Caco-2 (cell line): ENCODE data around the gene RSF1. TPM values are rescaled to one million over a fixed set of nuclear protein-coding genes. Genes with fewer than 3 reads are reported as not detected.
A peak's percentile ranks its signal among the peaks of the same experiment; 100 is the strongest.

Experiments
- BruUV-seq: library from RNA; stranded (reverse); fragments of 400-500 nt; replicated peaks from 2 replicates; lab custom pipeline; 2021; lab: Mats Ljungman, UMichigan
- CTCF ChIA-PET: fragments of 300-600 bp; sonication (Branson Sonifier 250); formaldehyde crosslinking; loops from one replicate; lab custom pipeline; 2022; ENCODE audit warnings: antibody characterized with exemption; lab: Charles Lee
- POLR2A ChIA-PET: fragments of 300-600 bp; sonication (Branson Sonifier 250); formaldehyde crosslinking; loops from one replicate; lab custom pipeline; 2022; ENCODE audit warnings: antibody characterized with exemption; lab: Charles Lee
- DNase-seq, 2 experiments: peaks; one replicate each; pipeline versions ENCODE4 v3.0.0 to v3.0.0-alpha.2; 2020 to 2022
- H3K27me3 ChIP-seq: replicated peaks from 2 replicates; pipeline ENCODE4 v1.6.0; 2011; ENCODE audit warnings: low read length; ENCODE audit not compliant: control insufficient read depth, insufficient read depth
- H3K36me3 ChIP-seq: 2 replicates; pipeline ENCODE4 v1.5.1; 2011; ENCODE audit warnings: low read length; ENCODE audit not compliant: control insufficient read depth, insufficient read depth
- H3K4me1 ChIP-seq: fragments of 250-450 bp; sonication (Bioruptor Pico); 2 replicates; pipeline ENCODE4 v1.5.1; 2020; ENCODE audit warnings: mild to moderate bottlenecking
- H3K4me3 ChIP-seq: 2 replicates; pipeline ENCODE4 v1.5.1; 2011; ENCODE audit warnings: low read depth, mild to moderate bottlenecking, control low read depth, low read length
- H3K9me3 ChIP-seq: fragments of 250-450 bp; sonication (Bioruptor Pico); 2 replicates; pipeline ENCODE4 v1.5.1; 2020; ENCODE audit warnings: mild to moderate bottlenecking, moderate library complexity
- H3K27ac Mint-ChIP-seq: one replicate; pipeline ENCODE4 v1.8.0; 2022; ENCODE audit warnings: mixed read lengths; ENCODE audit not compliant: unreplicated experiment
- H3K27me3 Mint-ChIP-seq: one replicate; pipeline ENCODE4 v1.8.0; 2022; ENCODE audit warnings: mixed read lengths; ENCODE audit not compliant: insufficient read depth, unreplicated experiment
- H3K36me3 Mint-ChIP-seq: one replicate; pipeline ENCODE4 v1.8.0; 2022; ENCODE audit warnings: mild to moderate bottlenecking, mixed read lengths; ENCODE audit not compliant: insufficient read depth, unreplicated experiment
- H3K4me1 Mint-ChIP-seq: one replicate; pipeline ENCODE4 v1.8.0; 2022; ENCODE audit warnings: low read depth, mixed read lengths; ENCODE audit not compliant: unreplicated experiment
- H3K4me3 Mint-ChIP-seq: one replicate; pipeline ENCODE4 v1.8.0; 2022; ENCODE audit warnings: mild to moderate bottlenecking, moderate library complexity, mixed read lengths; ENCODE audit not compliant: unreplicated experiment
- H3K9me3 Mint-ChIP-seq: one replicate; pipeline ENCODE4 v1.8.0; 2022; ENCODE audit warnings: mixed read lengths; ENCODE audit not compliant: unreplicated experiment
- CTCF ChIP-seq, 2 experiments: fragments of 200-600 bp in 1 of 2; IDR thresholded peaks; 1 replicate in 1 of 2; 2 replicates in 1 of 2; pipeline versions ENCODE4 v1.5.1 to v1.8.0; 2011 to 2022; ENCODE audit warnings: antibody characterized with exemption in 1 of 2, control low read depth in 1 of 2, inconsistent platforms in 1 of 2, low read depth in 1 of 2, low read length in 1 of 2, mild to moderate bottlenecking in 1 of 2, moderate library complexity in 1 of 2; ENCODE audit not compliant: insufficient read depth in 1 of 2, severe bottlenecking in 1 of 2, unreplicated experiment in 1 of 2
- intact Hi-C: fragments of 100-400 bp; cut with micrococcal nuclease; formaldehyde crosslinking; loops from one replicate; pipeline ENCODE4 v1.10.0; 2022; ENCODE audit not compliant: unreplicated experiment
- total RNA-seq: library from RNA; stranded (reverse); gene quantifications from 2 replicates; pipeline ENCODE4 v1.2.3, GENCODE V29; 2022

The RSF1 gene
- total RNA-seq, 1 experiment from 2014 or later: 121 TPM

- no peaks in the 10 kb centered on the region for H3K27me3 ChIP-seq
- Mint-ChIP-seq H3K27me3 (no peaks in the 10 kb centered on the region), H3K36me3 (peaks cover 56% of the 10 kb centered on the region), H3K4me3 (peak overlapping the region; percentile 0), H3K9me3 (peaks cover 33% of the 10 kb centered on the region), H3K27ac (peak overlapping the region; percentile 1), H3K4me1 (peaks cover 21% of the 10 kb centered on the region)
- H3K9me3 ChIP-seq: peaks cover 24% of the 10 kb centered on the region
- CTCF ChIA-PET: no interaction called here
- no TSS peak for BruUV-seq
- no peak for DNase-seq
- peaks cover 26% of the 10 kb centered on the region for H3K4me1 ChIP-seq
- no peak for TF ChIP-seq CTCF (IDR thresholded peaks at IDR 0.05; ENCODE audit: insufficient read depth in 1 of 2, low read depth in 1 of 2, low read length in 1 of 2, severe bottlenecking in 1 of 2, unreplicated experiment in 1 of 2)
- H3K36me3 ChIP-seq: peaks cover 15% of the 10 kb centered on the region
- intact Hi-C loops: no loop called here
- POLR2A ChIA-PET: no interaction called here
- no peak overlapping the region for H3K4me3 ChIP-seq
Observed at GRCh38 chr11:77730789-77731188, 89.7 kb downstream of the RSF1 start.

- ChIA-PET CTCF (interaction anchor here (0.6 to 1.0 kb wide), 2 partner anchors 23 to 370 kb away, joined by 3 to 5 read pairs; no protein-coding TSS in a partner anchor), POLR2A (interaction anchor here (0.6 kb wide), 1 partner anchor 72 kb away, joined by 3 read pairs; no protein-coding TSS in a partner anchor)
- TF ChIP-seq CTCF (IDR thresholded peaks at IDR 0.05; ENCODE audit: insufficient read depth in 1 of 2, low read depth in 1 of 2, low read length in 1 of 2, severe bottlenecking in 1 of 2, unreplicated experiment in 1 of 2): no peak
- Mint-ChIP-seq H3K36me3 (peaks cover 51% of the 10 kb centered on the region), H3K27ac (peak overlapping the region; percentile 39), H3K9me3 (peaks cover 23% of the 10 kb centered on the region), H3K4me3 (peak overlapping the region; percentile 22), H3K4me1 (peaks cover 21% of the 10 kb centered on the region), H3K27me3 (no peaks in the 10 kb centered on the region)
- H3K9me3 ChIP-seq: peaks cover 24% of the 10 kb centered on the region
- no peaks in the 10 kb centered on the region for H3K27me3 ChIP-seq
- BruUV-seq: no TSS peak
- H3K4me1 ChIP-seq: peaks cover 27% of the 10 kb centered on the region
- intact Hi-C loops: loop anchor here (1.0 to 2.0 kb wide), 2 partner anchors 24 to 72 kb away; no protein-coding TSS in a partner anchor
- no peak overlapping the region for H3K4me3 ChIP-seq
- H3K36me3 ChIP-seq: peaks cover 16% of the 10 kb centered on the region
- DNase-seq: peak in 1 of 2 experiments; percentile 65
Observed at GRCh38 chr11:77729063-77729462, 91.5 kb downstream of the RSF1 start.

- Histone ChIP-seq H3K9me3 (peaks cover 24% of the 10 kb centered on the region), H3K36me3 (peaks cover 13% of the 10 kb centered on the region), H3K4me1 (peaks cover 32% of the 10 kb centered on the region), H3K27me3 (no peaks in the 10 kb centered on the region), H3K4me3 (no peak overlapping the region)
- ChIA-PET CTCF (interaction anchor here (0.6 to 1.0 kb wide), 2 partner anchors 22 to 370 kb away, joined by 3 to 5 read pairs; no protein-coding TSS in a partner anchor), POLR2A (no interaction called here)
- BruUV-seq: no TSS peak
- no peak for DNase-seq
- Mint-ChIP-seq H3K27ac (peak overlapping the region; percentile 39), H3K27me3 (no peaks in the 10 kb centered on the region), H3K36me3 (peaks cover 51% of the 10 kb centered on the region), H3K4me1 (peaks cover 21% of the 10 kb centered on the region), H3K9me3 (peaks cover 23% of the 10 kb centered on the region), H3K4me3 (peak overlapping the region; percentile 22)
- no peak for TF ChIP-seq CTCF (IDR thresholded peaks at IDR 0.05; ENCODE audit: insufficient read depth in 1 of 2, low read depth in 1 of 2, low read length in 1 of 2, severe bottlenecking in 1 of 2, unreplicated experiment in 1 of 2)
- intact Hi-C loops: loop anchor here (2.0 kb wide), 1 partner anchor 23 kb away; no protein-coding TSS in a partner anchor
Observed at GRCh38 chr11:77728203-77728786, 92.2 kb downstream of the RSF1 start.
